CD4-positive, alpha-beta T cell (primary cell): ENCODE results near the gene HAS3. TPM values are rescaled to one million over a fixed set of nuclear protein-coding genes. Genes with fewer than 3 reads are reported as not detected.

Experiments
- ATAC-seq: fragments of 200-7000 bp; cut with Tn5 transposase; one replicate; pipeline ENCODE4 v1.10.0; 2022; ENCODE audit warnings: mild to moderate bottlenecking; ENCODE audit not compliant: poor library complexity
- CTCF ChIA-PET: fragments of 350-600 bp; sonication (Branson Sonifier 250); formaldehyde crosslinking; loops from one replicate; lab custom pipeline; 2021; ENCODE audit warnings: antibody characterized with exemption, inconsistent platforms; lab: Charles Lee
- POLR2A ChIA-PET: fragments of 350-600 bp; sonication (Branson Sonifier 250); formaldehyde crosslinking; loops from one replicate; lab custom pipeline; 2021; ENCODE audit warnings: antibody characterized with exemption, inconsistent platforms; lab: Charles Lee
- DNase-seq, 14 experiments: peaks; one replicate each; pipeline ENCODE4 v3.0.0-alpha.2; 2013 to 2020; ENCODE audit warnings: mixed read lengths in 2 of 14
- H3K27ac ChIP-seq, 2 donors: one replicate each; pipeline versions ENCODE4 v1.5.1 to v1.7.0; 2013; ENCODE audit warnings: low read length in 2 of 2, low read depth in 1 of 2, mild to moderate bottlenecking in 1 of 2
- H3K27me3 ChIP-seq, 2 experiments: 1 replicate in 1 of 2; 2 replicates in 1 of 2; pipeline versions ENCODE4 v1.6.1 to v1.7.0; 2013; ENCODE audit warnings: low read length in 2 of 2, control low read depth in 1 of 2, mild to moderate bottlenecking in 1 of 2, moderate library complexity in 1 of 2; ENCODE audit not compliant: insufficient read depth in 2 of 2, control insufficient read depth in 1 of 2
- H3K36me3 ChIP-seq: one replicate; pipeline ENCODE4 v1.6.1; 2013; ENCODE audit warnings: low read length, control low read depth; ENCODE audit not compliant: insufficient read depth
- H3K4me1 ChIP-seq: one replicate; pipeline ENCODE4 v1.6.1; 2013; ENCODE audit warnings: low read length, control low read depth; ENCODE audit not compliant: insufficient read depth
- H3K4me3 ChIP-seq: one replicate; pipeline ENCODE4 v1.5.1; 2013; ENCODE audit warnings: mild to moderate bottlenecking, low read length, moderate library complexity
- H3K9me3 ChIP-seq, 2 experiments: 1 replicate in 1 of 2; 2 replicates in 1 of 2; pipeline versions ENCODE4 v1.6.1 to v1.7.0; 2013; ENCODE audit warnings: low read length in 2 of 2, mild to moderate bottlenecking in 2 of 2, control low read depth in 1 of 2, moderate library complexity in 1 of 2; ENCODE audit not compliant: control insufficient read depth in 1 of 2, insufficient read depth in 1 of 2
- H3K27ac Mint-ChIP-seq: one replicate; pipeline ENCODE4 v1.8.0; 2020; ENCODE audit warnings: mixed read lengths
- H3K27me3 Mint-ChIP-seq: one replicate; pipeline ENCODE4 v1.8.0; 2021; ENCODE audit warnings: mixed read lengths
- H3K36me3 Mint-ChIP-seq: one replicate; pipeline ENCODE4 v1.8.0; 2021; ENCODE audit warnings: low read depth, mixed read lengths
- H3K4me1 Mint-ChIP-seq: one replicate; pipeline ENCODE4 v1.8.0; 2021; ENCODE audit warnings: low read depth, mixed read lengths
- H3K4me3 Mint-ChIP-seq: one replicate; pipeline ENCODE4 v1.8.0; 2020; ENCODE audit warnings: mild to moderate bottlenecking, mixed read lengths
- H3K9me3 Mint-ChIP-seq: one replicate; pipeline ENCODE4 v1.8.0; 2020; ENCODE audit warnings: mixed read lengths
- intact Hi-C, 2 experiments: fragments of 100-400 bp; cut with DNase I in 1 of 2; cut with micrococcal nuclease in 1 of 2; formaldehyde crosslinking; loops; one replicate each; pipeline versions ENCODE4 v1.15.1 to v1.9.0; 2023 to 2025; cut with DNase I, micrococcal nuclease
- polyA plus RNA-seq, 2 donors: library from polyadenylated mRNA; unstranded; fragments of 120-200 nt; gene quantifications; one replicate each; pipeline ENCODE4 v1.2.1, GENCODE V29; 2013
- total RNA-seq, 174 experiments: library from RNA in 2 of 174; stranded (reverse) in 2 of 174; gene quantifications; one replicate each; pipeline ENCODE4 v1.2.3 and lab custom pipeline; 2021 to 2026
- TF ChIP-seq, protein P1 (sequence below): fragments of 200-600 bp; IDR thresholded peaks from one replicate; pipeline ENCODE4 v1.8.0; 2022; ENCODE audit warnings: antibody characterized with exemption, mild to moderate bottlenecking

HAS3 gene
- total RNA-seq, result 1 to 10 TPM; 3.2 to 3.4 TPM
- polyA plus RNA-seq (2013, experiment 1 of 2), result 1.00 TPM
- 1.5 TPM for polyA plus RNA-seq (2013, experiment 2 of 2)
- 0.07 to 4.0 (median 1.0) reads per million in 172 experiments for total RNA-seq (lab: John Stamatoyannopoulos, UW)

DNA sequence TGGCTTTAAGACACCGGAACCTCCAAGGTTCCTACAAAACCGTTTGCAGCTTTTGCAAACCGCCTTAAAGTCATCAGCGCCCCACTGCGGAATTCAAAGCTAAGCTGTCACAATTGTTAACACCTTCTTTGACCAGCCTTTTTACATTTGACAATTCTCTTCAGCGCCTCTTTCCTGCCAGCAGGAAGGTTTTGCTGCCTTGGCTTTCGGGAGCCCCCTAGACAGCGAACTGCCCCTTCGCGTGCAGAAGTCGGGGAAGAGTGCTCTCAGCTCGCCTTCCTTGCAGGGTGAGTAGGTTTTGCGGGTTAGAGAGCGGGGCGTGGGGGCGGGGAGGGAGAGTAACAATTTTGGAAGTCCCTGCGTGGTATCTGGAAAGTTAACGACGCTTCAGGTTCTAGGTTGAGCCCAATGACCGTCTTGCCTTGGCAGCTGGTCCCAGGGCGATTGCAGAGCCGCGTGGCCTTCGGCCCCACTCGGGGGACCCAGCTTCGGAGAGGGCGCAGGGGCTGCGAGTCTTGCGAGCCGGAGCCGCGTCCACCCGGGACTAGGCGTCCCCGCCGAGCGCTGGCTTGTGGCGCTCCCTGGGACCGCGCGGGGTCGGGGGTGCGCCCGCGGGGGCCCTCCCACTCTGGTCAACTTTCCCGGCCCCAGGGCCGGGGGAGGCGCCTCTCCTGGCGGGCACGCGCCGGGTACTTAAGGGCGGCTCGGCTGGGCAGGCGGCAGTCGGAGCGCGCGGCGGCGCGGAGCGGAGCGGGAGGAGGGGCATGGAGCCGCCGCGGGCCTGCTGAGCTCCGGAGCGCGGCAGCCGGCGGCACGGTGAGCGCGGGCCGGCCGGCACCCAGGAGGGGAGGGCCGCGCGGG lies at the start of gene HAS3:
Gene HAS3, plus strand, starts transcription at position 153 of the 861 bp plus-strand sequence. CDS start 3,743 bp downstream, outside the sequence.
- peaks cover 8% of the 10 kb centered on the region for H3K36me3 ChIP-seq
- peaks cover 22% of the 10 kb centered on the region for H3K4me1 Mint-ChIP-seq
- peak within 1 kb of the TSS; percentile 95 for H3K4me3 Mint-ChIP-seq
- peaks cover 54% of the 10 kb centered on the region for H3K27me3 Mint-ChIP-seq
- peak in 5 of 14 experiments; percentile 10 to 54 (median 14) for DNase-seq
- H3K9me3 ChIP-seq, result peaks cover 0 to 9% of the 10 kb centered on the region in 2 experiments
- ATAC-seq, result peak; percentile 71
- no peak within 1 kb of the TSS for H3K27ac ChIP-seq
- ChIA-PET POLR2A (interaction anchor here (1.4 kb wide), 1 partner anchor 15 kb away, joined by 3 read pairs; no protein-coding TSS in a partner anchor), CTCF (no interaction called here)
- intact Hi-C loops, result no loop called here
- peaks cover 22% of the 10 kb centered on the region for H3K36me3 Mint-ChIP-seq
- H3K4me1 ChIP-seq, result peaks cover 28% of the 10 kb centered on the region
- H3K4me3 ChIP-seq, result peak within 1 kb of the TSS; percentile 32
- H3K27me3 ChIP-seq, result peaks cover 40 to 43% of the 10 kb centered on the region in 2 experiments
- no peaks in the 10 kb centered on the region for H3K9me3 Mint-ChIP-seq
- TF ChIP-seq, protein P1, sequence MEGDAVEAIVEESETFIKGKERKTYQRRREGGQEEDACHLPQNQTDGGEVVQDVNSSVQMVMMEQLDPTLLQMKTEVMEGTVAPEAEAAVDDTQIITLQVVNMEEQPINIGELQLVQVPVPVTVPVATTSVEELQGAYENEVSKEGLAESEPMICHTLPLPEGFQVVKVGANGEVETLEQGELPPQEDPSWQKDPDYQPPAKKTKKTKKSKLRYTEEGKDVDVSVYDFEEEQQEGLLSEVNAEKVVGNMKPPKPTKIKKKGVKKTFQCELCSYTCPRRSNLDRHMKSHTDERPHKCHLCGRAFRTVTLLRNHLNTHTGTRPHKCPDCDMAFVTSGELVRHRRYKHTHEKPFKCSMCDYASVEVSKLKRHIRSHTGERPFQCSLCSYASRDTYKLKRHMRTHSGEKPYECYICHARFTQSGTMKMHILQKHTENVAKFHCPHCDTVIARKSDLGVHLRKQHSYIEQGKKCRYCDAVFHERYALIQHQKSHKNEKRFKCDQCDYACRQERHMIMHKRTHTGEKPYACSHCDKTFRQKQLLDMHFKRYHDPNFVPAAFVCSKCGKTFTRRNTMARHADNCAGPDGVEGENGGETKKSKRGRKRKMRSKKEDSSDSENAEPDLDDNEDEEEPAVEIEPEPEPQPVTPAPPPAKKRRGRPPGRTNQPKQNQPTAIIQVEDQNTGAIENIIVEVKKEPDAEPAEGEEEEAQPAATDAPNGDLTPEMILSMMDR, result no peak
- H3K27ac Mint-ChIP-seq, result no peak within 1 kb of the TSS

DNA sequence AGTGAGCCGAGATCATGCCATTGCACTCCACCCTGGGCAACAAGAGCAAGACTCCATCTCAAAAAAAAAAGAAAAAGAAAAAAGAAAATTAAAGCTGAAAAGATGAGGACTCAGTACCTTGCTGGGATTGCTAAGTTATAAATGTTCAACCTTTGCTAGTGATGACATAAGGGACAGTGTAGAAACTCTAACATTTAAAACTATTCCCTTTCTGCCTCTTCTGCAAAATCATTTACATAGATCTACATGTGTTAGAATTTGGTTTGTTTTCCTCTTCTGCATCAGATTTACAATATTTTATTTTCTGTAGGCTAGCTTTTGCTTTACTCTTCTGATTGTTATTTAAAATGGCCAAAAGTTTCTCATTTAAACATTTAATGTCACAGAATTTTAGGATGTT lies 49.5 kb upstream of the HAS3 start:
- Mint-ChIP-seq H3K4me3 (no peak overlapping the region), H3K9me3 (no peaks in the 10 kb centered on the region), H3K27me3 (no peaks in the 10 kb centered on the region), H3K4me1 (no peaks in the 10 kb centered on the region), H3K27ac (no peak overlapping the region), H3K36me3 (peaks cover 19% of the 10 kb centered on the region)
- Histone ChIP-seq H3K9me3 (no peaks in the 10 kb centered on the region), H3K36me3 (peaks cover 11% of the 10 kb centered on the region), H3K4me3 (no peak overlapping the region), H3K4me1 (no peaks in the 10 kb centered on the region), H3K27me3 (no peaks in the 10 kb centered on the region), H3K27ac (no peak overlapping the region)
- DNase-seq (no peak), ATAC-seq (no peak)
- TF ChIP-seq, protein P1, result no peak
- ChIA-PET POLR2A (no interaction called here), CTCF (no interaction called here)
- intact Hi-C loops, result no loop called here

DNA sequence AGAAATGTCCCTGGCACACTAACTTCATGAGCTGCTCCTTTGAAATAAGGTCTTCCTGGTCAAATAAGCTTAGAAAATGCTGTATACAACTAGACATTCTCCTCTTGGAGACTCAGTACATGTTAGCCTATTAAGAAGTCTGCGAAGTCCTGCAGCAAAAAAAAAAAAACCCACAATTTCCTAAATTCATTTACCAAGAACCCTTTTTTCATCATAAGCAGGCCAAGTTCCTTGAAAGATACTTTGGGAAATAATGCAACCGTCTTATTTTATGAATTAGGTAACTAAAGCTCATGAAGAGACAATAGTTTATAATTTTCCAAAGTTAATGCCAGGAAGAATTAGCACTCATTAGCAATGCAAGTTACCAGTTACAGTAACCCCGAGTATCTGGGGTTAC lies 49.0 kb upstream of the HAS3 start:
- H3K27me3 Mint-ChIP-seq, result no peaks in the 10 kb centered on the region
- Histone ChIP-seq H3K9me3 (no peaks in the 10 kb centered on the region), H3K4me3 (no peak overlapping the region), H3K27me3 (no peaks in the 10 kb centered on the region), H3K27ac (no peak overlapping the region), H3K36me3 (peaks cover 11% of the 10 kb centered on the region), H3K4me1 (no peaks in the 10 kb centered on the region)
- ChIA-PET POLR2A (no interaction called here), CTCF (interaction anchor here (0.5 to 0.7 kb wide), 2 partner anchors 104 to 637 kb away, joined by 3 read pairs; no protein-coding TSS in a partner anchor)
- H3K36me3 Mint-ChIP-seq, result peaks cover 19% of the 10 kb centered on the region
- H3K4me3 Mint-ChIP-seq, result no peak overlapping the region
- intact Hi-C loops, result no loop called here
- no peaks in the 10 kb centered on the region for H3K4me1 Mint-ChIP-seq
- no peak for ATAC-seq
- TF ChIP-seq, protein P1, result no peak
- DNase-seq, result no peak
- no peaks in the 10 kb centered on the region for H3K9me3 Mint-ChIP-seq
- H3K27ac Mint-ChIP-seq, result no peak overlapping the region
